Testis (tissue), 3 donors: ENCODE data around the gene MAPK1IP1L. TPM values are rescaled to one million over a fixed set of nuclear protein-coding genes. Genes with fewer than 3 reads are reported as not detected.

Experiments
- DNase-seq: peaks from one replicate; pipeline ENCODE4 v3.0.0-alpha.2; 2019
- H3K27ac ChIP-seq, 2 donors: fragments of 200-600 bp; sonication (generic); one replicate each; pipeline ENCODE4 v1.5.1; 2019
- H3K27me3 ChIP-seq: fragments of 200-600 bp; sonication (generic); one replicate; pipeline ENCODE4 v1.5.1; 2019
- H3K36me3 ChIP-seq: fragments of 200-600 bp; sonication (generic); one replicate; pipeline ENCODE4 v1.5.1; 2017; ENCODE audit warnings: low read depth; ENCODE audit errors: missing control alignments
- H3K4me1 ChIP-seq: fragments of 200-600 bp; sonication (generic); one replicate; pipeline ENCODE4 v1.5.1; 2019
- H3K4me3 ChIP-seq, 2 donors: fragments of 200-600 bp; sonication (generic); one replicate each; pipeline ENCODE4 v1.5.1; 2017 to 2019
- H3K9me3 ChIP-seq: fragments of 200-600 bp; sonication (generic); one replicate; pipeline ENCODE4 v1.5.1; 2017
- CTCF ChIP-seq, 3 experiments: fragments of 450-650 bp in 2 of 3; fragments of 200-600 bp in 1 of 3; sonication (generic) in 1 of 3; IDR thresholded peaks; one replicate each; pipeline ENCODE4 v1.5.1; 2016 to 2019; ENCODE audit warnings: antibody characterized with exemption in 3 of 3, mild to moderate bottlenecking in 2 of 3, moderate library complexity in 1 of 3
- POLR2A ChIP-seq: fragments of 450-650 bp; IDR thresholded peaks from one replicate; pipeline ENCODE4 v1.6.1; 2017; ENCODE audit warnings: antibody characterized with exemption, mild to moderate bottlenecking, moderate library complexity
- WGBS, 2 donors: methylation state at CpG; one replicate each; pipeline ENCODE4 v1.1.5; 2018; 5-methylcytosine and 5-hydroxymethylcytosine counted together
- intact Hi-C: fragments of 100-400 bp; cut with DNase I; formaldehyde crosslinking; loops from one replicate; pipeline ENCODE4 v1.15.1; 2023; ENCODE audit warnings: low total_unique reads
- polyA plus RNA-seq: library from polyadenylated mRNA; stranded (reverse); fragments of 350-450 nt; fragmentation: Illumina TruSeq; extraction: RNeasy Lipid Tissue Mini Kit (QIAGEN cat#74804); gene quantifications from one replicate; pipeline ENCODE4 v1.2.3, GENCODE V29; 2014; ENCODE audit warnings: low read depth, low replicate concordance; ENCODE audit not compliant: insufficient read depth
- total RNA-seq, 2 donors: library from RNA; depleted of rRNA; stranded (reverse); fragments of >200 nt; gene quantifications; one replicate each; pipeline ENCODE4 v1.2.3, GENCODE V29; 2016

MAPK1IP1L gene
- total and polyA plus RNA-seq, 3 donors from 2014 or later = 87.0 to 146 (median 105) TPM

- H3K36me3 ChIP-seq = no peaks in the 10 kb centered on the region
- intact Hi-C loops = no loop called here
- no peaks in the 10 kb centered on the region for H3K9me3 ChIP-seq
- 2 to 4% methylated on average over 14 of the region's 14 CpGs for WGBS, 2 donors
- no peak for TF ChIP-seq CTCF (IDR thresholded peaks at IDR 0.05)
- TF ChIP-seq POLR2A = no peak
- H3K4me1 ChIP-seq = peaks cover 36% of the 10 kb centered on the region
- peak overlapping the region; percentile 81 to 99 for H3K4me3 ChIP-seq
- peak overlapping the region; percentile 97 to 100 for H3K27ac ChIP-seq
- no peak for DNase-seq
- H3K27me3 ChIP-seq = no peaks in the 10 kb centered on the region
Measured at GRCh38 chr14:55052269-55052930, 953 bp downstream of the MAPK1IP1L start.

GRCh38 chr14:55053018-55053417, 1.6 kb downstream of the MAPK1IP1L start:
- intact Hi-C loops = no loop called here
- Histone ChIP-seq H3K9me3 (no peaks in the 10 kb centered on the region), H3K27me3 (no peaks in the 10 kb centered on the region), H3K36me3 (no peaks in the 10 kb centered on the region), H3K4me3 (peak overlapping the region in 1 of 2 donors; percentile 81), H3K27ac (peak overlapping the region; percentile 97 to 100), H3K4me1 (peaks cover 36% of the 10 kb centered on the region)
- DNase-seq = no peak
- WGBS, 2 donors = 41 to 43% methylated on average over 6 of the region's 6 CpGs
- TF ChIP-seq CTCF (IDR thresholded peaks at IDR 0.05) (no peak), POLR2A (no peak)

GRCh38 chr14:55053500-55053899, 2.1 kb downstream of the MAPK1IP1L start:
- Histone ChIP-seq H3K4me3 (peak overlapping the region in 1 of 2 donors; percentile 81), H3K27me3 (no peaks in the 10 kb centered on the region), H3K27ac (peak overlapping the region; percentile 97 to 100), H3K36me3 (no peaks in the 10 kb centered on the region), H3K9me3 (no peaks in the 10 kb centered on the region), H3K4me1 (peaks cover 36% of the 10 kb centered on the region)
- intact Hi-C loops = no loop called here
- WGBS, 2 donors = 41 to 61% methylated on average over 7 of the region's 7 CpGs
- no peak for DNase-seq
- TF ChIP-seq POLR2A (no peak), CTCF (IDR thresholded peaks at IDR 0.05) (no peak)

GRCh38 chr14:55054098-55054497, 2.7 kb downstream of the MAPK1IP1L start:
- Histone ChIP-seq H3K27me3 (no peaks in the 10 kb centered on the region), H3K36me3 (no peaks in the 10 kb centered on the region), H3K4me1 (peaks cover 36% of the 10 kb centered on the region), H3K9me3 (no peaks in the 10 kb centered on the region), H3K4me3 (no peak overlapping the region), H3K27ac (peak overlapping the region in 1 of 2 donors; percentile 1)
- 56 to 74% methylated on average over 13 of the region's 13 CpGs for WGBS, 2 donors
- TF ChIP-seq CTCF (IDR thresholded peaks at IDR 0.05) (no peak), POLR2A (no peak)
- intact Hi-C loops = no loop called here
- no peak for DNase-seq

- Histone ChIP-seq H3K4me1 (peaks cover 39% of the 10 kb centered on the region), H3K36me3 (no peaks in the 10 kb centered on the region), H3K9me3 (no peaks in the 10 kb centered on the region), H3K27me3 (no peaks in the 10 kb centered on the region), H3K27ac (peak overlapping the region in 1 of 2 donors; percentile 67), H3K4me3 (no peak overlapping the region)
- no peak for TF ChIP-seq CTCF (IDR thresholded peaks at IDR 0.05)
- TF ChIP-seq POLR2A = no peak
- intact Hi-C loops = no loop called here
- WGBS, 2 donors = 51 to 65% methylated on average over 5 of the region's 5 CpGs
- peak; percentile 41 for DNase-seq
Measured at GRCh38 chr14:55057919-55058318, 6.5 kb downstream of the MAPK1IP1L start.
